ENCODE results near the gene PLXND1.
"Not testable (repeated sequence)": the region's sequence is repeated elsewhere in the genome, so short reads cannot be mapped to it uniquely, and the experiment has no call there.

The PLXND1 gene

GRCh38 chr3:129547241-129547640, 59.2 kb downstream of the PLXND1 start:
- DNase-seq, result no peak
- H3K27me3 ChIP-seq (replicated peaks), result no peaks in the 10 kb centered on the region
- in situ Hi-C loops (cut with HindIII; ENCODE audit: low pct_ligation_motif_present, low sequenced_read_pairs), result no loop called here
- H3K27ac ChIP-seq, result no peak overlapping the region
- H3K4me3 ChIP-seq (ENCODE audit: low read depth, low read length), result no peak overlapping the region
- no peak for TF ChIP-seq CTCF (IDR thresholded peaks at IDR 0.05; ENCODE audit: low read depth, low read length, missing control alignments)
- H3K36me3 ChIP-seq (replicated peaks), result no peaks in the 10 kb centered on the region

DNA sequence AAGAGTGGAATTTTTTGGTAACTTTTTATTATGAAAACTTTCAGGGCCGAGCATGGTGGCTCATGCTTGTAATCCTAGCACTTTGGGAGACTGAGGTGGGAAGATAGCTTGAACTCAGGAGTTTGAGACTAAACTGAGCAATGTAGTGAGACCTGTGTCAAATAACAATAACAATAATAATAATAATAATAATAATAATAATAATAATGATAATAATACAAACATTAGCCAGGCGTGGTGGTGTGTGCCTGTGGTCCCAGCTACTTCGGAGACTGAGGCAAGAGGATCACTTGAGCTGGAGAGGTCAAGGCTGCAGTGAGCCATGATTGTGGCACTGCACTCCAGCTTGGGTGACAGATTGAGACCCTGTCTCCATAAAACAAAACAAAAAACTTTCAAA, 60.5 kb downstream of the PLXND1 start:
- DNase-seq; H3K27ac ChIP-seq; in situ Hi-C loops (cut with HindIII; ENCODE audit: low pct_ligation_motif_present, low sequenced_read_pairs); H3K27me3 ChIP-seq (replicated peaks); H3K4me3 ChIP-seq (ENCODE audit: low read depth, low read length); H3K36me3 ChIP-seq (replicated peaks): not testable (repeated sequence)

DNA sequence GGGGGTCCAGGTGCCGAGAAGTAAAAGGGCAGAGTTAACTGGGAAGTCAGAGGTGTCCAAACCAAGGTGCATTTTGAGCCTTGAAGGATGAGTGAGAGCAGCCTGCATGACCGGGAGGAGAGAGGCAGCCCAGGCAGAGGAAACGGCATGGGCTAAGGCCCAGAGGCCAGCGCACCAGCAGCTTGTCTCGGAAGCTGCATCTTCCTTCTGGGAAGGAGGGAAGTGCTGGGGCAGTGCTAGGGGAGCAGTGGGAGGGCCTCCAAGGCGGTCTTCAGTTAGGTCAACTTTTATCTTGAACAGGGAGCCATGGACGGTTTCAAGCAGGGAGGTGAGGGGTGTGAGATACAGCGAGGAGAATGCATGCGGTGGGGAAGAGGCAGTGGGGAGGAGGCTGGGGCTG, 62.5 kb downstream of the PLXND1 start:
- in situ Hi-C loops (cut with HindIII; ENCODE audit: low pct_ligation_motif_present, low sequenced_read_pairs), result no loop called here
- Histone ChIP-seq H3K27me3 (replicated peaks) (no peaks in the 10 kb centered on the region), H3K4me3 (ENCODE audit: low read depth, low read length) (no peak overlapping the region)

GRCh38 chr3:129543156-129543790, 63.2 kb downstream of the PLXND1 start, which contains the start of gene H1-8:
TSS of gene H1-8 (plus strand) at chr3:129543175. CDS start at chr3:129543219, 44 bp downstream.
- no peak for DNase-seq
- no peak for TF ChIP-seq CTCF (IDR thresholded peaks at IDR 0.05; ENCODE audit: low read depth, low read length, missing control alignments)
- H3K27me3 ChIP-seq (replicated peaks), result no peaks in the 10 kb centered on the region
- H3K36me3 ChIP-seq (replicated peaks), result no peaks in the 10 kb centered on the region
- in situ Hi-C loops (cut with HindIII; ENCODE audit: low pct_ligation_motif_present, low sequenced_read_pairs), result no loop called here
- no peak within 1 kb of the TSS for H3K27ac ChIP-seq
- no peak within 1 kb of the TSS for H3K4me3 ChIP-seq (ENCODE audit: low read depth, low read length)

More for the DNA sequence above, 62.5 kb downstream of the PLXND1 start:
- Histone ChIP-seq H3K36me3 (replicated peaks) (no peaks in the 10 kb centered on the region), H3K27ac (no peak overlapping the region)
- TF ChIP-seq CTCF (IDR thresholded peaks at IDR 0.05; ENCODE audit: low read depth, low read length, missing control alignments), result no peak
- no peak for DNase-seq

- no peak for TF ChIP-seq CTCF (IDR thresholded peaks at IDR 0.05; ENCODE audit: low read depth, low read length, missing control alignments)
- H3K27me3 ChIP-seq (replicated peaks), result no peaks in the 10 kb centered on the region
- H3K4me3 ChIP-seq (ENCODE audit: low read depth, low read length), result no peak overlapping the region
- no peak overlapping the region for H3K27ac ChIP-seq
- in situ Hi-C loops (cut with HindIII; ENCODE audit: low pct_ligation_motif_present, low sequenced_read_pairs), result no loop called here
- no peak for DNase-seq
- no peaks in the 10 kb centered on the region for H3K36me3 ChIP-seq (replicated peaks)
These were observed 63.7 kb downstream of the PLXND1 start for GRCh38 chr3:129542747-129543146.

DNA sequence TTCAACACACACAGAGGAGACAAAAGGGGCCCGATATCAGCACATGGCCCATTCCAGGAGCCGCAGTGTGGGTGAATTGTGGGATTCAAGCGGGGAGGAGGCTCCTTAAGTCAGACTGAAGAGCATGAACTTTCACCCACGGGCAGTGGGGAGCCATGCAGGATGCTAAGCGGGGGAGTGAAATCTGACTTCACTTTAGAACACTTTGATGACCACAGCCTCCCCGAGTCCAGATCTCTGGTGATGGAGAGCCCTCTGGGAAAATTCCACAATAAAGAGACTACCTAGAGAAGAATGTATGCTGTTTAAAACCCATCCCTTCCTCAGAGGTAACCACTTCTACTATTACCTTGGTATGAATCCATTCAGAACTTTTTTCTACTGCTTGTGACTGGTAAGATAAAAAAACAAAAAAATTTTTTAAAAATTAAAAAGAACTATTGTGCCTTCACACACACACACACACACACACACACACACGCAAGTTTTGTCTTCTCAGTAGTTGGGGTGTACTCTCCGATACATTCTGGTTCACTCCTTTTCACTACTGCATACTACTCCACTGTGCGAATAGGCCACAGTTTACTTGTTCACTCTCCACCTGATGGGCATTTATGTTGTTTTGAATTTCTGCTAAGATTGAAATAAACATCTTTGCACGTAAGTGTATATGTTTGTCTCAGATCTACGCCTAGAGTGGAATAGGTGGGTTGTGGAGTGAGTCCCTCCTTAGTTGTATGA, 65.5 kb downstream of the PLXND1 start:
- in situ Hi-C loops (cut with HindIII; ENCODE audit: low pct_ligation_motif_present, low sequenced_read_pairs), result no loop called here
- Histone ChIP-seq H3K27me3 (replicated peaks) (no peaks in the 10 kb centered on the region), H3K36me3 (replicated peaks) (no peaks in the 10 kb centered on the region), H3K27ac (no peak overlapping the region), H3K4me3 (ENCODE audit: low read depth, low read length) (no peak overlapping the region)
- no peak for DNase-seq
- no peak for TF ChIP-seq CTCF (IDR thresholded peaks at IDR 0.05; ENCODE audit: low read depth, low read length, missing control alignments)
